ENCODE measurements around the gene FAM13C. TPM values are rescaled to one million over a fixed set of nuclear protein-coding genes. Genes with fewer than 3 reads are reported as not detected.

The FAM13C gene
- total RNA-seq, 1 donor from 2014 or later = 11.8 TPM

DNA sequence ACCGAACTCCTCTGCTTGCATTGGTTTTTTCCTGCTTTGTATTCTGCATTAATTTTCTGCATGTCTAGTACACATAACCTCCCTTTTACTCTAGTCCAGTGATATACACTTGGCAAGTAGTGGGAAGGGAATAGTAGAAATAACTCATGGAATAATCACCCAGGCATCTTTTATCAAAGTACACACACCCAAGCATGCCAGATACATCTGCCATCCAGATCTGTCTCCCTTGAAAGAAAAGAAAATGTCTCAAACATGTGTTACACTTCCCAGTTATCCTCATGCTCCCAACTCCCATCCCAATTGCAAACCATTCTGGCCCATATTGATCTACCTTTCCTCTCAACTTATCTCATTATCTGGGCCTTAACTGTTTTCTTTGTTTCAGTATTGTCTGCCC, 106.9 kb downstream of the FAM13C start:
- Histone ChIP-seq H3K4me1 (no peaks in the 10 kb centered on the region), H3K27ac (no peak overlapping the region), H3K27me3 (no peaks in the 10 kb centered on the region), H3K4me3 (no peak overlapping the region), H3K36me3 (no peaks in the 10 kb centered on the region), H3K9me3 (no peaks in the 10 kb centered on the region)
- ATAC-seq = no peak
- TF ChIP-seq, protein P1, sequence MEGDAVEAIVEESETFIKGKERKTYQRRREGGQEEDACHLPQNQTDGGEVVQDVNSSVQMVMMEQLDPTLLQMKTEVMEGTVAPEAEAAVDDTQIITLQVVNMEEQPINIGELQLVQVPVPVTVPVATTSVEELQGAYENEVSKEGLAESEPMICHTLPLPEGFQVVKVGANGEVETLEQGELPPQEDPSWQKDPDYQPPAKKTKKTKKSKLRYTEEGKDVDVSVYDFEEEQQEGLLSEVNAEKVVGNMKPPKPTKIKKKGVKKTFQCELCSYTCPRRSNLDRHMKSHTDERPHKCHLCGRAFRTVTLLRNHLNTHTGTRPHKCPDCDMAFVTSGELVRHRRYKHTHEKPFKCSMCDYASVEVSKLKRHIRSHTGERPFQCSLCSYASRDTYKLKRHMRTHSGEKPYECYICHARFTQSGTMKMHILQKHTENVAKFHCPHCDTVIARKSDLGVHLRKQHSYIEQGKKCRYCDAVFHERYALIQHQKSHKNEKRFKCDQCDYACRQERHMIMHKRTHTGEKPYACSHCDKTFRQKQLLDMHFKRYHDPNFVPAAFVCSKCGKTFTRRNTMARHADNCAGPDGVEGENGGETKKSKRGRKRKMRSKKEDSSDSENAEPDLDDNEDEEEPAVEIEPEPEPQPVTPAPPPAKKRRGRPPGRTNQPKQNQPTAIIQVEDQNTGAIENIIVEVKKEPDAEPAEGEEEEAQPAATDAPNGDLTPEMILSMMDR (IDR thresholded peaks at IDR 0.05) = no peak
- DNase-seq = no peak
- intact Hi-C loops (cut with DNase I) = no loop called here

GRCh38 chr10:59252491-59252890, 109.9 kb downstream of the FAM13C start:
- TF ChIP-seq, protein P1 (IDR thresholded peaks at IDR 0.05) = no peak
- intact Hi-C loops (cut with DNase I) = no loop called here
- Histone ChIP-seq H3K27me3 (no peaks in the 10 kb centered on the region), H3K4me1 (no peaks in the 10 kb centered on the region), H3K4me3 (no peak overlapping the region), H3K9me3 (no peaks in the 10 kb centered on the region), H3K36me3 (no peaks in the 10 kb centered on the region), H3K27ac (no peak overlapping the region)
- DNase-seq (no peak), ATAC-seq (no peak)

DNA sequence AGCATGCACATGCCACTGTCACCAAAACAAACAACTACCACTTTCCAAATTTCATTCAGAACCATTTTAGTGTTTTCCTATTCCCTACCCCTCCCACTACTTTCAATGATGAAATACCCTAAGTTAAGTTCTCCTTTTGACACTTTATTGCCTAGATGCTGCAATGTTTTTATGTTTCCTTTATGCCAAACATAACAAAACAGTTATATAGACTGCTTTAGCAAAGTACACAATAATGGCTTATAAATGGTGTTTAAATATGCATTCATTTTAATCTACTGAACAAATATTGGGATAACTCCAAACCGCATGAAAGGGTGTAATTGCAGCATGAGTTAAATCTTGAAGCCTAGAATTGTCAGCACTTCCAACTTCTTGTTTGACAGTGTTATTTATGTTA, 116.7 kb downstream of the FAM13C start:
- H3K36me3 ChIP-seq = no peaks in the 10 kb centered on the region
- TF ChIP-seq, protein P1 (IDR thresholded peaks at IDR 0.05) = no peak
- no peaks in the 10 kb centered on the region for H3K9me3 ChIP-seq
- H3K27ac ChIP-seq = no peak overlapping the region
- intact Hi-C loops (cut with DNase I) = no loop called here
- DNase-seq = no peak
- no peak overlapping the region for H3K4me3 ChIP-seq
- no peaks in the 10 kb centered on the region for H3K27me3 ChIP-seq
- no peaks in the 10 kb centered on the region for H3K4me1 ChIP-seq
- ATAC-seq = no peak

DNA sequence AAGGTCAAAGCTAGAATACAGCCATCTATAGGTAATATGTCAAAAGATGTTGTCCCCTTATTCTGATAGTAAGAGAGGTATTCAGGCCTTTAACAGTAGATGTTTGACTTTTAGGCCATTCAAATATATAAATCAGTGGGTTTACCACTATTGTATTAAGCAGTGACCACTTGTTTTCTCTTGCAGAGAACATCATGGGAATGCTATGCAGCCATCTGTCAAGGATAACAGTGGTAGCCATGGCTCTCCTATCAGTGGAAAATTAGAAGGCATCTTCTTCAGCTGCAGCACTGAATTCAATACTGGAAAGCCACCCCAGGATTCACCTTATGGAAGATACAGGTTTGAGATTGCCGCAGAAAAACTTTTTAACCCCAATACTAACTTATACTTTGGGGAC, 117.5 kb downstream of the FAM13C start:
- H3K27ac ChIP-seq = no peak overlapping the region
- intact Hi-C loops (cut with DNase I) = no loop called here
- no peaks in the 10 kb centered on the region for H3K9me3 ChIP-seq
- no peaks in the 10 kb centered on the region for H3K4me1 ChIP-seq
- H3K36me3 ChIP-seq = no peaks in the 10 kb centered on the region
- ATAC-seq (no peak), DNase-seq (no peak)
- TF ChIP-seq, protein P1 (IDR thresholded peaks at IDR 0.05) = no peak
- no peak overlapping the region for H3K4me3 ChIP-seq
- no peaks in the 10 kb centered on the region for H3K27me3 ChIP-seq

- Histone ChIP-seq H3K9me3 (no peaks in the 10 kb centered on the region), H3K4me3 (no peak overlapping the region), H3K36me3 (no peaks in the 10 kb centered on the region), H3K27ac (no peak overlapping the region), H3K27me3 (no peaks in the 10 kb centered on the region), H3K4me1 (no peaks in the 10 kb centered on the region)
- TF ChIP-seq, protein P1 (IDR thresholded peaks at IDR 0.05) = no peak
- no peak for DNase-seq
- intact Hi-C loops (cut with DNase I) = no loop called here
- no peak for ATAC-seq
These were observed 118.6 kb downstream of the FAM13C start for GRCh38 chr10:59243611-59244195.

DNA sequence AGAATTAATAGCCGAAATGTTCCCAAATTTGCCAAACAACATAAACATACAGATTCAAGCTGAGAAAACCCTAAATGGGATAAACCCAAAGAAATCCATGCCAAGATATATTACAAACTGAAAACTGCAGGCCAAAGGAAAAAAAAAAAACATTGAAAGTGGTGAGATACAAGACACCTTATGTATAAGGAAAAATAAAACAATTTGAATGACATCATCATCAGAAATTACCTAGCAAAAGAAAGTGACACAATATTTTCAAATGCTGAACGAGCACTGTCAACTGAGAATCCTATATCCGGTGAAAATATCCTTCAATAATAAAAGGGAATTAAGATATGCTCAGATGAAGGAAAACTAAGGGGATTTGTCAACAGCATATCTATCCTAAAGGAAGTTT, 119.4 kb downstream of the FAM13C start:
- ATAC-seq (no peak), DNase-seq (no peak)
- TF ChIP-seq, protein P1 (IDR thresholded peaks at IDR 0.05) = no peak
- H3K27ac ChIP-seq = no peak overlapping the region
- H3K27me3 ChIP-seq = no peaks in the 10 kb centered on the region
- intact Hi-C loops (cut with DNase I) = no loop called here
- no peaks in the 10 kb centered on the region for H3K36me3 ChIP-seq
- no peaks in the 10 kb centered on the region for H3K4me1 ChIP-seq
- H3K9me3 ChIP-seq = no peaks in the 10 kb centered on the region
- no peak overlapping the region for H3K4me3 ChIP-seq

All from upper lobe of right lung (tissue), 1 donor.